ENCODE results near the gene DIPK1A.

The DIPK1A gene

DNA sequence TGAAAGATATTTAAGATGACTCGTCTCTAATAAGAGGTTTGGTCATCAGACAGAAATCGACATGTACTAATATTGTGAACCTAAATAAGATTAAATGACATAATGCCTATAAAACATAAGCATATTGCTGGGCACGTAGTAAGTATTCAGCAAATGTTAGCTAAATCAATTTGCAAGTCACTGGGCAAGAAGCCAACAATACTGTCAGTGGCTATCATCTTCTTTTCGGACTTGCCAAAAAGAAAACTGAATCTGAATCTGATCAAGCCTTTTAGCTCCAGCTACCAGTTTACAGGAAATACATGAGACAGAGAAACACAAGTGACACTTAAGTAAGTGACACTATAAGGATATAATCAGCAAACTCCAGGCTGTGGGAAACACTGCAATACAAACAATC is 83.5 kb downstream of the DIPK1A start:
- no peak for DNase-seq (ENCODE audit: low spot score)

DNA sequence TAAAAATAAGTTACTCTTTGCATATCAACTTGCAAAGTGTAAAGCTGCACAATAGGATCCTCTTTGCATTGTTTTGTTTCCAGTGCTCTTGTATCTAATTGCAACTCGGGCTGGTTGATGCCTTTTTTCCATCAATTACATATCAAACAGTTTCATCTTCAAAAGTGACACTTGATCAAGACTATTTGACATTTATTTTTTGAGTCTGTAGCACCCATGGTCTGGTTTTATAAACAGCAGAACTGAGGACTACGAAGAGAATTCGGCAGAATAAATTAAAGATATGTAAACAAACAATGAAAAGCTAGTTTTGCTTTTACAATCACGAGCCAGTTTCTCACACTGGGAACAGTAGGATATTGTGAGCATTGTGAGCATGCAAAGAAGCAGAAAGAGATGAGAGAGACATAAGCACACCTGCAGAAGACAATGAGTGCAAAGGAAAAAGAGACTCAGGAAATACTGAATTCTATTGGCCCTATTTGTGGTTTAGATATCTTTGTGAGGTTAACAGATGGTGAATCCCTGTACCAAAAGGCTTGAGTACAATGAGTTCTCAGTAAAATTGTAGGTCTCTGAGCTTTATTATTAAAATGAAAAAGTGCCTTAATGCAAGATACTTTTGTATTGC is 84.1 kb downstream of the DIPK1A start:
- no peak for DNase-seq (ENCODE audit: low spot score)

DNA sequence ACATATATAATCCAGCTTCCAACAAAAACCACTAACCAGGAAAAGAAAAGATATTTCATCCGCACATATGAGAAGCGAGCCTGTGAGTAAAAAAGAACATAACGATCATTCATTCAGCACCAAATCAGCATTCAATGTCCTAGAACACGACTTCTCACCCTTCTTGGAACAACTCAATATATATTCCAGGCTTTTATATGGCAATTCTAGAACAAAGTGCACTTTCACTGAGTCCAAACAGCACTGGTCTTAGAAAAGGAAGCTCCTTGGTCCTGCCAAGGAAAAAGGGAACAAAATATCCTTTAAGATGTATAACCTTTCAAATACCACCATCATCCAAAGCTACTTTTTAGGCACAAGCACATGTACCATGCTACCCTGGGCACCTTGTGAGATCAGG is 84.9 kb downstream of the DIPK1A start:
- DNase-seq (ENCODE audit: low spot score), result no peak

DNA sequence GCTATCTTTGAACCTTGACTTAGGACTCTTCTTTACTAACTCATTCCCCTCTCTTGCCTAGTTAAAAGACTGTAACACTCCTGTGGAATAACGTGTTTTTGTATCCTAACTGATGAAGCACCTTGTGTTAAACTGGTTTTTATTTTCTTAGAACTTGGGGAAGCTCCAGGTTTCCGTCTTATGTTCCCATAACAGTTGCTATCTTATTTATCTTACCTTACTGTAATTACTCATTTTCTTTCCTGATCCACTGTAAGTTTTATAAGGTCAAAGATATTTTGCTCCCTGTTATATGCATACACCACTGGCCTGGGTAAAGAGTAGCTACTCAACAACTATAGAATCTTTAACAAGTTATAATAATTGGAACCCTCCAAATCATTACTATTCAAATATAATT is 86.3 kb downstream of the DIPK1A start:
- no peak for DNase-seq (ENCODE audit: low spot score)

DNA sequence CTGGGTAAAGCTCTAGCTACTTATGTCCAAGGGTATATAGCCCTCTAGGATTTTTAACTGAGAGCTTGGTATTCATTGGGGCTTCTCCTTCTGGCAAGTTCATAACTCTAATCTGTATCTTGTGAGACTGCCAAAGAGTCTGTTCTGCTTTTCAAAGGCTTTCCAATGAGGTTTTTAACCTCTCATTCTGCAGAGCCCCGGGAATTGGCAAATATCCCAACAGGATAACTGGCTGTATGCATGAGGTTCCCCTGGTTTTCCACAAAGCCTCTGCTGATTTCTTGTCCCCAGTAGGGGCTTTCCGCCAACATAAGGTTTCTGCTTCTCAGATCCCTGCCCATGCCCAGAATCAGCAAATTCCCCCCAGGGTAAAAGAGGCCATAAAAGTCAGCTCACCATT is 88.5 kb downstream of the DIPK1A start:
- DNase-seq (ENCODE audit: low spot score), result no peak

DNA sequence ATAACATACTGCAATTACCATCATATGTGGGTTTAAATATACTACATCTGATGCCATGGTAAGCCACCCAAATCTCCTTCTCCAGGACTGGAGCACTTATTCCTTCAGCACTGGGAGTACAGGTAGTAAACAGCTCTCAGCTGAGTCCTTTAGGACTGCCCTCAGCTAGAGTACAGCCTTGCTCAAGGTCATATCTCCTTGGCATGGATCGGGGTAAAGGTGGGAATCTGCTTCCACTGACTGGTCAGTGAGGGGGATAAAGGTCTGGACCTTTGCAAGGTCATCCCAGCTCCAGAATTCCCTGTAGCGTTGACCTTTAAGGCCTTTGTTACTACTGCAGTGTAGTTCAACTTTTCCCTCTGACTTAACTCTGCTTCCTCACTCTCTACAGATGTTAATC is 90.7 kb downstream of the DIPK1A start:
- no peak for DNase-seq (ENCODE audit: low spot score)

DNA sequence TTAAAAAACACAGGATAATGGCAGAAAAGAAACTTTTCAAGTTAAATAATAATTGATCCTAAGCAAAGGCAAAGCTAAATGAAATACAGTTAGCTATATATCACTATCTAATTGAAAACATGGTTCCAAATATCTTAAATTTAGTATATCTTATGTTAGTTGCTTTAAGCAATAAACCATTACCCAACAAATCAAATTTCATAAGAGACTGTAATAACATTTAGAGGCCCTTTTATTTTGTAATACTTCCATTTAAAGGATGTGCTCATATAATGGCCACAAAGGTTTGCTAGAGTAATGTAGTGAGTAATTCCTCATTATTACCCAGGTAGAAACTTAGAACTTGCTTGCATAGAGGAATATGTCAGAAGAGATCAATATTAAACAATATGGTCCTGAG is 97.1 kb downstream of the DIPK1A start:
- no peak for DNase-seq (ENCODE audit: low spot score)

DNA sequence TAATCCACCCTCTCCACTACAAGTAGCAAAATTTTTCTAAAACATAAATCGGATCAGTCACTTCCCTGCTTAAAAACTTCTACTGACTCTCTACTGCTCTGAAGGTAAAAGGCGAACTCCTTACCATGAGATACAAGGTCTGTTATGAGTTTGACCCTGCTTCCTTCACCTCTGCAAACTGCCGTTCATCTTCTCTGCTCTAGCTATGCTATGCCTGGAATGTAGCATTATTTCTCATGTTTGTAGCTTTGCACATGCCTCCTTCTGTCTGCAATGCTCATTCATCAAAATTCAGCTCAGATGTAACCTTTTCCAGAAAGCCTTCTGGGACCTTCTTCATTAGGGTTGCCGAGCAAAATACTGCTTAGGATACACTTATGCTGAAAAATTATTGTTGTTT is 98.7 kb downstream of the DIPK1A start:
- DNase-seq (ENCODE audit: low spot score), result no peak

DNA sequence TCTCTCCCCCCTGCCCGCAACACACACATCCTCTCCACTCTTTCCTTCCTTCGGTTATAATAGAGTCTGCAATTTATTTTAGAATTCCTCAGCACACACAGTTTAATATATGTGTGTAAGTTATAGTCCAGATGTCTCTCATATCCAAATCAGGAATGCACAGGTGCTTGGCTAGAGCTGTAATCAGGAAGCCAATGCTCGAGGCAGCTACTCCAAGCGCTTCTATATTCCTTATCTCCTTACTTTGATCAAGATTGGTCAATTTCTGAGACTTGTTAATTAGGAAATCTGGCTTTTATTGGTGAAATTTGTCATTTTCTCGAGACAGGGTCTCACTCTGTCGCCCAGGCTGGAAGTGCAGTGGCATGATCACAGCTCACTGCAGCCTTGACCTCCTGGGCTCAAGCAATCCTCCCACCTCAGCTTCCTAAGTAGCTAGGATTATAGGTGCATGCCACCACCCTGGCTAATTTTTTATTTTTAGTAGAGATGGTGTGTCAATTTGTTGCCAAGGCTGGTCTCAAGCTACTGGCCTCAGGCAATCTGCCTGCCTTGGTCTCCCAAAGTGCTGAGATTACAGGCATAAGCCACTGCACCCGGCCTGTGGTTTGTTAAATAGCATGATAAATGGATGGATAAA is 101.7 kb downstream of the DIPK1A start:
- no peak for DNase-seq (ENCODE audit: low spot score)

DNA sequence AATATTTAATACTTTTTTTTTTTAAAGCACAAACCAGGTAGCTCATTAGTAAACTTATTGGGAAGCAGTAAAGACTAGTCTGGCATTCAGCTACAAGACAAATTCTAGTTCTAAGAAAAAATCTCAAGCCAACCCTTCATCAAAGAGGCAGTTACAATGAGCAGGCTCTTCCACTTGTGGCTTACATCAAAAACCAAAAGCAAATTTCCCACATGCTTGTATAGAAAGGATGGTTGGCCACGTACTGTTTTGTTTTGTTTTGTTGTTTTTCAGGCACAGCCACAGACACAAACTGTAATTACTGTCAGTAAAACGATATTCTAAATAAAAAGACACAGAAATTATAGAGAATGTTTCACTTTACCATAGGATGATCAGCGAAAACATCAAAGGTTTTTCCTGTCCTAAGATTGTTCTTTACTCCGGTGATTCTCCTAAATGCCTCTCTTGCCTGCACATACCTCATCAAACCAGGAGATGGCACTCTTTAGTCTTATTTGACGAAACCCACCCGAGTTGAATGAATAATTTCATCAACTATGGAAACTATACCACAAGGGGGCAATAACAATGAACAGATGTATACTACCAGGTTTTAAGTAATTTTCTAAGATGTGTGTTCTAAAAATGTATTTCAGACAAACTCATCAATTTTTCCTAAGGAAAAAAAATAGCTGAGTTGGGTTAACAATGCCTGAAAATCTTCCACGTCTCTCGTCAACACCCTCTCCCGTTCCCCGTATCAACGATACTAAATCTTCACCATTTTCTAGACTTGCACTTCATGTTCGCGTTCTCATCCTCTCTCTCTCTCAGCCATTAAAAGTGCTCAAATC is 102.5 kb downstream of the DIPK1A start:
- DNase-seq (ENCODE audit: low spot score), result no peak

DNA sequence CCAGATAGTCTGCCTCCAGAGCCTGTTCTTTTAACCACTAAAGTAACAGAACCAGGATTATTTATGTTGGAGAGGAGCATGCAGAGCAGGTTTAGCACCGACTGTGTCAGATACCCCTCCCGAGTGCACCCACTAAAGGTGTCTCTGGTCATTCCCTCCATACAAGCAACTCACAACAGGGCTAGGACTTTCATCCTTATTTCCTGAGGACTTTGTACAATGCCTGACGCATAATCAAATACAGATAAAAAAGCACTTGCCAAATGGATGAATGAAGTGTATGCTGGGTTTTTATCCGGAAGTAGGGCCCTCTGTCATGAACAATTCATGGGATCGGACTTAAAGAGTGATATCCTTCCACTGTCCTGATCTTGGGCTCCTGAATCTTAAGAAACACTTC is 103.4 kb downstream of the DIPK1A start:
- DNase-seq (ENCODE audit: low spot score), result no peak

DNA sequence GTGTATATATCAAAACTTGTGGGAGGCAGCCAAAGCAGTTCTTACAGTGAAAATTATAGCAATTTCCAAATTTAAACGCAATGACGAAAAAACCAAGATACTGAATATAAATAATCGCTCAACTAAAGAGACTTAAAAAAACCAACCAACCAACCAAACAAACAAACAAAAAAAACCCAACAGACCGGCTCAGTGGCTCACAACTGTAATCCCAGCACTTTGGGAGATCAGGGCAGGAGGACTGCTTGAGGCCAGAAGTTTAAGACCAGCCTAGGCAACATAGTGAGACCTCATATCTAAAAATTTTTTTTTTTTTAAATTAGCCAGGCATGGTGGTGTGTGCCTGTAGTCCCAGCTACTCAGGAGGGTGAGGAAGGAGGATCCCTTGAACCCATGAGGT is 106.0 kb downstream of the DIPK1A start:
- DNase-seq (ENCODE audit: low spot score), result no peak

DNA sequence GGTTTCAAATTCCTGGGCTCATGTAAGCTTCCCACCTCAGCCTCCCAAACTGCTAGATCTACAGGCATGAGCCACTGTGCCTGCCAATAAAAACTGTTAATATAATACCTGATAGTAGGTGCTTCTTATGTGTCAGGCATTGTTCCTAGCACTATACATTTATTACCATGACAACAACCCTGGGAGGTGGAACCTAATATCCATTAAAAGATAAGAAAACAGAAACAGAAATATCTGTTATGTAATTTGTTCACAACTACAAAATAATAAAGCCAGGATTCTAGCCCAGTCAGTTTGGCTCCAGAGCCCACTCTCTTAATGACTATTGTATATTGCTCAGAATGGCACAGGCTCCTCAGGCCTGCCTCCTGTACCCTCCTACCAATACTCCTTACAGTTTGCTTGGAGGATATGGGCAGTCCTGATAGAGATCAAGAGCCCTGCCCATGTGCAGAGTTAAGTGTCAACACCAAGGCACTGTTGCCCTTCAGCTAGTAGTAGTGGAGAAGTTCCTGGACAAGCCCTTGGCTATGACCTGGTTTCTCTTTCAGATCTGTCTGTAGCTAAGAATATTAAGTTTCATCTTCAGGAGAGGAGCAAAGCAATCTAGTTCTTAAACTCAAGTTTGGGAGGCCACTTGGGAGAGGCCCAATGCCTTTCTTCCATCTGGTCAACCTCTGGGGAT is 107.0 kb downstream of the DIPK1A start:
- no peak for DNase-seq (ENCODE audit: low spot score)

DNA sequence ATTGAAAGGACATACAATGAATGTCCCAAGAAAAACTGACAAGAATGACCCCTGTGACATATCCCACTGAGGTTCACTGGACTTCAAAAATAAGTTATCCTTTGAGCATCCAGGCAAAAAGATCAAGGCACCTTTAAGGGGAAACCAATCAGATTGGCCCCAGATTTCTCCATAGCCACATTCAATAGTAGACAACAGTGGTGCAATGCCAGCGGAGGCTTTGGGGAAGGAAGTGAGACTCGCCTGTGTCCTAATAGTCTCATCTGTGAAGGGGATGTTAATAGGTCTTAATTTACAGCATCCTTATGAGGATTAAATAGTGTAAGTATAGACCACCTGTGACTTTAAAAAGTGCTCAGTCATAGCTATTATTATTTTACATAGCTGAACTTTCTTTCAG is 108.0 kb downstream of the DIPK1A start:
- no peak for DNase-seq (ENCODE audit: low spot score)

DNA sequence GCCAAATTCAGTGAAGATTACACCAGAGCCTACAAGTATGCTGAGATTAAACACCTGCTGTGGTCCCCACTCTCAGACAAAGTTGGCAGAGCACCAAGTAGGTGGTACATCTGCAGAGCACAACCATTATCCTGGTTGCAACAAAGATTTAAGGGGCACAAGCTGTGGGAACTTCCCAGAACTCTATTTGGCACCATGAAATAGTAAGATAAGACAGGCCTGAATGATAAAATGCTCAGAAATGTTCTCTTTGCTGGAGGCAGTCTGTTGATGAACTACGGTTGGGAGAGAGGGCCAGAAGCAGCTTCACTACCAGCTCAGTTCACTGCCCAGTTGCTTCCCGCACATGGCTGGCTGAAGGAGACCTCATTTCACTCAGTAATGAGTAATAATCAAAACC is 109.5 kb downstream of the DIPK1A start:
- no peak for DNase-seq (ENCODE audit: low spot score)

DNA sequence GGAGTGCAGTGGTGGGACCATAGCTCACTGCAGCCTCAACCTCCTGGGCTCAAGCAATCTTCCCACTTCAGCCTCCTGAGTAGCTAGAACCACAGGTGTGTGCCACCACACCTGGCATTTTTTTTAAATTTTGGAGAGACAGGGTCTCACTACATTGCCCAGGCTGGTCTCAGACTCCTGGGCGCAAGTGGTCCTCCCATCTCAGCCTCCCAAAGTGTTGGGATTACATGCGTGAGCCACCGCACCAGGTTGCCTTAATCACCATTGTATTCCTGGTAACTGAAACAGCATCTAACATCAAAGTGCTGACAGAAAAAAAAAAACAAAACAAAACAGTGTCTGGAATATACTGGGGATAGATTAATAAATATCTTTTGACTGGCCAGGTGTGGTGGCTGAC is 111.2 kb downstream of the DIPK1A start:
- DNase-seq (ENCODE audit: low spot score), result no peak

DNA sequence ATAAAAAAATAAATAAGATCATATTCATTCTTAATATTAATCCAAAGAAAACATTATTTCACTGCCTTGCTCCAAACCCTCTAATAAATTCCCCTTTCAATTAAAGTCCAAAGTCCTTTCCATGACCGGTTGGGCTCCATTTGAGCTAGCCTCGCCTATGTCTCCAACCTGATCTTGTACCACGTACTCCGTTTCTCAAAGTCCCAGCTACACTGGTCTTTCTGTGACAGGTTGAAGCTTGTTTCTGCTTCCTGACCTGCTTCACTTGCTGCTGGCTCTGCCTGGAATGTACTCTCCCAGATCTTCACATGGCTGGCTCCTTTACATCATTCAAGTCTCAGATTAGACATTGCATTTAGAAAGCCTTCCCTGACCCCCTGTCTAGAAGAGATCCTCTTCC is 113.1 kb downstream of the DIPK1A start:
- DNase-seq (ENCODE audit: low spot score), result no peak

DNA sequence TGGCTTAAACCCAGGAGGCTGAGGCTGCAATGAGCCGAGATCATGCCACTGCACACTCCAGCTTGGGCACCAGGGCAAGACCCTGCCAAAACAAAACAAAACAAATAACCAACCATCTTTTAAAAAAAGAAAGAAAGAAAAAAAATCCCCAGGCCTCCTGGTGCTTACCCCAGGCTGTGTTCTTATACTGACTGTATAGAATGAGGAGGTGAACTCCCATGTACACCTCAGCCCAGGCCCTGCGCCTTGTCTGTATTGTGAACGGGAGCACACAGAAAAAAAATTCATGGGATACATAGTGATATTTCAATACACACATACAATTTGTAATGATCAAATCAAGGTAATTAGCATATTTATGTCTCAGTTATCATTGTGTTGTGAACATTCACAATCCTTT is 115.4 kb downstream of the DIPK1A start:
- no peak for DNase-seq (ENCODE audit: low spot score)

DNA sequence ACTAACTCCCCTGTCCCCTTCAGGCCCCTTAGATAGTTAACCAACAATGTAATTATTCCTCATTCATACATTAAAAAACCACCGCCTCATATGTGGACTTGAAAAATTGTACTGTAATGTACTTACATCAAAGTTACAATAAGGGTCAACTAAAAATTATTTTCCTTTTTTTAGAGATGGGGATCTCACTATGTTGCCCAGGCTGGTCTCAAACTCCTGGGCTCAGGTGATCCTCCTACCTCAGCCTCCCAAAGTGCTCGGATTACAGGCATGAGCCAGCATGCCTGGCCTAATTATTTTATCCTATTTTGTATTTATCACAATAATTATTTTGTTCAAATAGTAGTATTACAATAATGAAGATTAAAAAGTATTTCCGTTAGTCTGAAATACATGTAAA is 116.8 kb downstream of the DIPK1A start:
- no peak for DNase-seq (ENCODE audit: low spot score)

DNA sequence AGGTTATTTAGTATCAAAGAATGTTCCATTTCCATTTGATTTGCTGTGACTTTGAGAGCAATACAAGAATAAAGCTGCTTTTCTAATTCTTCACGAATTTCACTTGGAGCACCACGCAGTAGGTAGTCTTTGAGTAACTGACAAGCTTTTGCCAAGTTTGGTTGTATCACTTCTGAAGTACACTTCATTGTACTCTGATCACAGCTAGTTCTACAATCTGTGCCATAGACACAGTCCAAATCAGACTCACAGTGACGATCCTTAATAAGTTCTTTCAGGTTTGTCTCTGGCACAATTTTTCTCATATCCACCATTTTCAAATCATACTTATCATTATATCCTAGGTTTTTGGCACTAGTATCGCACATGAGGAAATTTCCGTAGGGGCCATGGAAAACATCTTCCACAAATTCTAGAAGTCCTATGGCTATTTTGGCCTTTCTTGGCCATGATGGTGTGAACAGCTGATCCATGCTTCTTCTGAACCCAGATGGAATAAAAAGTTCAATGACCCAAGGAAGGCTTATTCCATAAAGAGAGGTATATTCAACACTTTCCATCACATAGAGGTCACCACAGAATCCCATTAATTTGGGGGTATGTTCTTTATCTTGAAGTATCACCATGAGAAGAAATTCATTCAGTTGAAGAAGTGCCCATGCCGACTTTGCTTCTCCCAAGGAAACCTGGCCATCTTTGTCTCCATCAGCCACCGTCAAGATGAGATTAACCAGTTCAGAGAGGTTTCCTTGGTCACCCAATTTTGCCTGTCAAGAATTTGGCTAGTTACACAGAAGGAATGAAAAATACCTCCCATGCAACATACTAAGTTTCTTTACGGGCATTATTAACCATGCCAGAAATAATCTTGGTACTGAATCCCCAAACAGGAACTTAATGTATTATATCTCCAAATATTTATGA is 117.6 kb downstream of the DIPK1A start:
- DNase-seq (ENCODE audit: low spot score), result no peak

DNA sequence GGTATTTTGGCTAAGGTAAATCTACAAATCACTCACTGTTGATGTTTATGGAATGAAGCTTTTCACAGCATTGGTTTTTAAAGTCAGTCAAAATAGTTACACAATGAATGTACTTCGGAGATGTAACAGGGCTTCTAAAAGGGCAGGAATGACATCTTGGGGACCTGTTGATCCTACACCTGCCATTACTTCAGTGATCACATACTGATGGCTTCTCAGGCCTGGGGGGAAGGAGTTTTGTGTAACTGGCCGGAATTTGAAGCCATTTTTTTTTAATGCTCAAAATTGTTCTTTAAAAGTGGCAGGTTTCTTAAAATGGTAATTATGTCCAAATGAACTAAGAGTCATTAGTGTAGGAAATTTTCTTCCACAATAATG is 118.2 kb downstream of the DIPK1A start:
- DNase-seq (ENCODE audit: low spot score), result no peak

Data from left forelimb (tissue), 1 donor.